WI38 (cell line): ENCODE results near the gene KLK1.

Experiments
- H3K4me3 ChIP-seq: 2 replicates; pipeline ENCODE4 v1.5.1; 2011; ENCODE audit warnings: low read depth, mild to moderate bottlenecking, control low read depth, low read length
- TF ChIP-seq, protein P1 (sequence below): IDR thresholded peaks from 2 replicates; pipeline ENCODE4 v1.5.1; 2012; ENCODE audit warnings: low read depth, mild to moderate bottlenecking, control low read depth, low read length

KLK1 gene

DNA sequence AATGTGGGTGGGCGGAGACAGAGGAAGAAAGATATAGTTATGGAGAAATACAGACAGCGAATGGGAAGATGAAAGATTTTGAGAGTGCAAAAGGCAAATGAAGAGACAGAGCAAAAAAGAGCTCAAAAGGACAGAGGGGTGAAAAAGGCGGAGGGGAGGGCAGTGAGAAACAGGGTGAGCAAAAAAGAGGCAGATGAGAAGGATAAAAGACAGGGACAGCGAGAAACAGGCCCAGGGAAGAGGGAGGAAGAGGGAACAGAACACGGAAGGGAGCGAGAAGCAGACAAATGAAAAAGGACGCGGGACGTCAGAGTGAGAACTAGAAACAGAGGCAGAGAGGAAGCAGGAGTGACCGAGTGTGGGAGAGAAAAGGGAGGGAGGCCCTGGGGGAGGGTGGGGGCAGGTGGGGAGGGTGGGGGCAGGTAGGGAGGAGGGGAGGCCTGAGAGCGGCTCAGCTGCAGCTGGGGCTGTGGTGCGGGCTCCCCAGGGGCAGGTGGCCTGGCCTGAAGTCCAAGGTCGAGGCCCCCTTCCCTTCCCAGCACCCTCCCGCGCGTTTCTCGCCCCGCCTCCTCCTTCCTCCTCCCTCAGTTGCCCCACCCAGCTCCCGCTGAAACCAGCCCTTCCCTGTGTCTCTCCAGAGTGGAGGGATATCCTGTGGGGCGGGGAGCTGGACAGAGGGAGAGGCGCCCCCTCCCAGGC, 2.9 kb downstream of the KLK1 start:
- TF ChIP-seq, protein P1, sequence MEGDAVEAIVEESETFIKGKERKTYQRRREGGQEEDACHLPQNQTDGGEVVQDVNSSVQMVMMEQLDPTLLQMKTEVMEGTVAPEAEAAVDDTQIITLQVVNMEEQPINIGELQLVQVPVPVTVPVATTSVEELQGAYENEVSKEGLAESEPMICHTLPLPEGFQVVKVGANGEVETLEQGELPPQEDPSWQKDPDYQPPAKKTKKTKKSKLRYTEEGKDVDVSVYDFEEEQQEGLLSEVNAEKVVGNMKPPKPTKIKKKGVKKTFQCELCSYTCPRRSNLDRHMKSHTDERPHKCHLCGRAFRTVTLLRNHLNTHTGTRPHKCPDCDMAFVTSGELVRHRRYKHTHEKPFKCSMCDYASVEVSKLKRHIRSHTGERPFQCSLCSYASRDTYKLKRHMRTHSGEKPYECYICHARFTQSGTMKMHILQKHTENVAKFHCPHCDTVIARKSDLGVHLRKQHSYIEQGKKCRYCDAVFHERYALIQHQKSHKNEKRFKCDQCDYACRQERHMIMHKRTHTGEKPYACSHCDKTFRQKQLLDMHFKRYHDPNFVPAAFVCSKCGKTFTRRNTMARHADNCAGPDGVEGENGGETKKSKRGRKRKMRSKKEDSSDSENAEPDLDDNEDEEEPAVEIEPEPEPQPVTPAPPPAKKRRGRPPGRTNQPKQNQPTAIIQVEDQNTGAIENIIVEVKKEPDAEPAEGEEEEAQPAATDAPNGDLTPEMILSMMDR, result no peak

DNA sequence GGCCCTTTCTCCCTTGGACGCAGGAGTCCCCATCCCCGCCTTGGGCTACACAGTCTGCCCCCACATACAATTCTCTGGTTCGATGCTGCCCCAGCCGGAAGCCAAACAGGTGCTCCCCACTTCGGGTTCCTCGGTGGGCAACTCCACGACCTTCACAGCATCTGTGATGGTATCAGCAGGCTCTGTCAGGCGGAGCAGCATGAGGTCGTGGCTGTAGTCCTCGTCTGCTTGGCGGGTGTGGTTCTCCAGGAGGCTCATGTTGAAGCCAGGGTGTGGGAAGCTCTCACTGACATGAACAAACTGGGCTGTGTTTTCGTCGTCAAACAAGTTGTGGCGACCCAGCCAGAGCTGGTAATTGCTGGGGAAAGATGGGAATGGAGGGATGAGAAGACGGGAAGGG, 3.5 kb downstream of the KLK1 start:
- H3K4me3 ChIP-seq, result no peak overlapping the region
- TF ChIP-seq, protein P1, result no peak

More for the DNA sequence above, 2.9 kb downstream of the KLK1 start:
- no peak overlapping the region for H3K4me3 ChIP-seq

DNA sequence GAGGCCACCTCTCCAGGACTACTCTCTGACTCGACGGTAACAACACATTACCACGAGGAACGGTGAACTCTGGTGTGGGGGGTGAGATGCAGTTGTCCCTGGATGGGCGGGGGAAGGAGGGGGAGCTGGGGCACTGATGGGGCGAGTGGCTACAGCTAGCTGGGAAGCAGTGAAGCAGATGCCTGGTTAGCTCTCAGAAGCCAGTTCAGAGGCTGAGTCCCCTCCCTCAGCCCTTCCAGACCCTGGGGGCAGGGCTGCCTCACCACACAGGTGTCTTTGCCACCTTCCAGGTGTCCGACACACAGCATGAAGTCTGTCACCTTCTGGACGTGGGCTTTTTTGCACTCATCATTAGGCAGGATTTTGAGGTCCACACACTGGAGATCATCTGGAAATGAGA, 4.0 kb downstream of the KLK1 start:
- TF ChIP-seq, protein P1, result no peak
- H3K4me3 ChIP-seq, result no peak overlapping the region

DNA sequence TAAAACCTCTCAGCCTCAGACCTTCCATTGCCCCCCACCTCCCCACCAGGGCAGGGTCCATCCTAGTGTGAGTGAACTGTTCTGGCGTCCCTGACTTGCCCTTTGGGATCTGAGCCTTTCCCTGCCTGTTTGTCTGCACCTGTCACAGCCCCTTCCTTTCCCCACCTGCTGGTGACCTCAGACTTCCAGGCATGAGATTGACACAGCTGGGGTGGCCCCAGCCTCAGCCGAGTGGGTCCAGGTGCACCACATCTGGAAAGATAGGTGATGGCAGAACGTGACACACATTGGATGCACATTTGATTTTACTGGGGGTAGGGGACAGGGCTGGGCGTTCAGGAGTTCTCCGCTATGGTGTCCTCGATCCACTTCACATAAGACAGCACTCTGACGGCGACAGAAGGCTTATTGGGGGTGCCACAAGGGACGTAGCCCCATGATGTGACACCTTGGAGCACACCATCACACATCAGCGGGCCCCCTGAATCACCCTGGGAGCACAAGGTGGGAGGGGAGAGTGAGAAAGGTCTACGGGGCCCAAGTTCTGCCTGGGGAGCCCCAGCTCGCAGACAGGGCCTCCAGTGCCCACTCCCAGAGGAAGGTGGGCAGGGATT, 4.6 kb downstream of the KLK1 start:
- TF ChIP-seq, protein P1, result no peak
- H3K4me3 ChIP-seq, result no peak overlapping the region

DNA sequence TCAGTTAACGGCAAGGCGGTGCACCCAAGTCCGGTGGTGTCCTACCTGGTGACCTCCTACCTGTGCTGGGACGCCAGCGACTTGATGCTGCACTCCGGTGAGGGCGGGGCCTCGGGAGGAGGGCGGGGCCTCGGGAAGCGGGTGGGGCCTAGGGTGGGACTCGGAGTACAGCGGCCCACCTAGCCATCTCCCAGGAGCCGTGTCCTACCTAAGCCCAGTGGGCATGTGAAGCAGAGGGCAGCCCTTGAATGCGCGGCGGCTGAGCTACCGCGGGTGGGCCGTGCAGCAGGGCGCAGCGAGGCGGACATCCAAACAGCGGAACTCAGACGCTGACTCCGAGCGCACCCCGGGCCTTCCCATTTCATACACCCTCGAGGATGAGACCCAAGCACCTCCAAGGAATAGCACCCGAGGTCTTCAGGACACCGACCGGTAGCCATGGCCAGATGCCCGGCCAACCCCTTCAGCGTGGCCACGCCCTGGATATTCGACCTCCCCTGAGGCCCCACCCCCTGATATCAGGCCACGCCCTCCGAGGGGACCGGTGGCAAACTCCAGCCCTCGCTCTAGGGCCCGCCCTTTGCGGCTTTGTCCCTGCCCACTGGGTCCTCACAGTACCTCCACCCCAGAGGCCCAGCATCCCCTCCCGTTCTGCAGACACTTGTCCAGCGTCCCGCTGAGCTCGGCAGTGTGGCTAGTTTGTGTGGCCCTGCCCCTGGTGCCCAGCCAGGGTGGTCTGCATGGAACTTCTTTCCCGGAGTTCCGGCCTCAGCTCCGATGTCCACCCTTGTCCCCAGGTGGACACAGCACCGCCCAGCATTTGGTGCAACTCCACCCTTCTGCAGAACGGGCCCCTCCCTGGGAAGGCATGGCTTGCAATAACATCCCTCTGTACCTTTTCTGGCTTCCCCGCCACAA, 5.4 kb downstream of the KLK1 start:
- H3K4me3 ChIP-seq, result peak overlapping the region; percentile 29; the same call in 1 of the 2 replicates

DNA sequence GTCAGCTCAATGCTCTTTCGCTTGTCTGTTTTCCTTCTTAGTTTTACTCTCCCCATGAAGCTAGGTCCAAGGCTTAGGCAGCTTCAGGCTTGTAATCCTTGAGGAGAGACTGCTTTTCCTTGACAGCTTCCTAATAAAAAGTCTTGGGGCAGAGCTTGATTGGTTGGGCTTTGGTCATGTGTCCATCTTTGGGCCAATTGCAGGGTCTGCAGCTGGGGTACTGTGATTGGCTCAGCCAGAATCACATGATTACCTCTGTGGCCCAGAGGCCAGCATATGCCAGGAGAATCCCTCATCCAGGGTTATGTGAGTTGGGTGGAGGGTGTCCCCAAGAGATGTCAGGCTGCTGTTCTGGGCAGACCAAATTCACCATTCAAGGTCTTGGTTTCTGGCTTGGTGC, 8.1 kb downstream of the KLK1 start:
- TF ChIP-seq, protein P1, result no peak
- H3K4me3 ChIP-seq, result no peak overlapping the region

More for the DNA sequence above, 5.4 kb downstream of the KLK1 start:
- TF ChIP-seq, protein P1, result no peak
